CD4-positive, alpha-beta T cell treated with Interleukin-2 at 100 ng/mL for 4 hours (primary cell): ENCODE data around the gene ITGAL.

Experiments
- DNase-seq: peaks from one replicate; pipeline ENCODE4 v3.0.0-alpha.2; 2020; ENCODE audit warnings: low spot score

Gene ITGAL

GRCh38 chr16:30567160-30567990 lies 94.8 kb downstream of the ITGAL start:
- peak; percentile 72 for DNase-seq

DNA sequence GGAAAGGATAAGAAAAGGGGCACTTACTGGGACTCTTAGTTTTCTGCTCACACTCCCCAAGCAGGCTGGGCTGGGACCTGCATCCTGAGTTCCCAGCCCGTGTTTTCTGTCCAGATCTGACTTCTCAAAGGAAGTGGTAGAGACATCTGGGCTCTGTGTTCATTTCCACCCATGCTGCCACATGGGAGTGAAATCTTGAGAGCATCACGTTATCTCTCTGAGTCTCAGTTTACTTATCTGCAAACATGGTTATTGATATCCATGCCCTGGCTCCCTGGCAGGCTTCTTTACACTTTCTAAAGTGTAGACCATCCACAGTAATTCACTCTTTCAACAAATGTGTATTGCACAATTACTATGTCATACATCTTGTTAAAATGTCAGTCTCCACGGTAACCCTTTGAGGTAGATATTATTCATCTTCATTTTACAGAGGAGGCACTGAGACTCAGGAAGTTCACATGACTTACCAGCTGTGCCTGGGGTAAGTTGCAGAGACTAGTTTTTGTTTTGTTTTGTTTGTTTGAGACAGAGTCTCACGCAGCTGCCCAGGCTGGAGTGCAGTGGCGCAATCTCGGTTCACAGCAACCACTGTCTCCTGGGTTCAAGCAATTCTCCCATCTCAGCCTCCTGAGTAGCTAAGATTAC lies 95.6 kb downstream of the ITGAL start:
- DNase-seq = peak; percentile 82

- DNase-seq = no peak
Observed at GRCh38 chr16:30569281-30569680, 96.7 kb downstream of the ITGAL start.

DNA sequence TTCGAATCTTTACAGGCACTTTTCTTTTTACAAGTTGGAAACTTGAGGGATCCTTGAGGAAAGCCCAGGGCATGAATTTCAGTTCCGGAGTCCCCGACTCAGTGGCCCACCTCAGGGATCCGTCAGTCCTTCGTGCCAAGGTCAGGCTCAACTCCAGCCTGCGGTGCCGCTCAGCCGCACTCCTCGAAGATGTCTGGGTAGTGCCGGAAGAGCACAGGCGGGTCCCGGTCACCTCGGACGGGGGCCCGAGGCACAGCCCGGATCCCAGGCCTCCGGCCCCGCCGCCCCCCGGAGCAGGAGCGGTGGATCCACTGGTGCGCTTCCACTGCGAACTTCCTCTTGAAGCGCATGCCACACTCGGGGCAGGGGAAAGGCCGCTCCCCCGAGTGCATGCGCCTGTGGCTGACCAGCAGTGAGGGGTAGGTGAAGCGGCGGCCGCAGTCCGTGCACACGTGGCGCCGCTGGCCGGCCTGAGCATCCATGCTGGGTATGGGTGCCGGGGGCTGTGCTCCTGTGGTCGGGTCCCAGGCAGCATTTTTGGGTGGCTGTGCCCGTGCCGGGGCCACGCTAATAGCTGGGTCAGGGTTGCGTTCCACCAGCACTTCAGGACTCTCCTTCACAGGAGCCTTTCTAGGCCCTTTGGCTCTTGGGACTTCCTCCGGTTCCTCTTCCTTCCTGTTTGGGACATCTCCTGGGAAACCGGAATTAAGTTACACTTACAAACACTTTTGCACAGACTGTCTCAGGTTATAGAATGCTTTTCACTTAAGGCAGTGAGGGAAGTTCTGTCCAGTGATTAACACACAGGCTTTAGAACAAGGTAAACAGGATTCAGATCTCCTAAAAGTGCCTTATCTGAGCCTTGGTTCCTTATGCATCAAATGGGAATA lies 97.4 kb downstream of the ITGAL start:
- DNase-seq = no peak

GRCh38 chr16:30570636-30571444 lies 98.3 kb downstream of the ITGAL start:
- no peak for DNase-seq

DNA sequence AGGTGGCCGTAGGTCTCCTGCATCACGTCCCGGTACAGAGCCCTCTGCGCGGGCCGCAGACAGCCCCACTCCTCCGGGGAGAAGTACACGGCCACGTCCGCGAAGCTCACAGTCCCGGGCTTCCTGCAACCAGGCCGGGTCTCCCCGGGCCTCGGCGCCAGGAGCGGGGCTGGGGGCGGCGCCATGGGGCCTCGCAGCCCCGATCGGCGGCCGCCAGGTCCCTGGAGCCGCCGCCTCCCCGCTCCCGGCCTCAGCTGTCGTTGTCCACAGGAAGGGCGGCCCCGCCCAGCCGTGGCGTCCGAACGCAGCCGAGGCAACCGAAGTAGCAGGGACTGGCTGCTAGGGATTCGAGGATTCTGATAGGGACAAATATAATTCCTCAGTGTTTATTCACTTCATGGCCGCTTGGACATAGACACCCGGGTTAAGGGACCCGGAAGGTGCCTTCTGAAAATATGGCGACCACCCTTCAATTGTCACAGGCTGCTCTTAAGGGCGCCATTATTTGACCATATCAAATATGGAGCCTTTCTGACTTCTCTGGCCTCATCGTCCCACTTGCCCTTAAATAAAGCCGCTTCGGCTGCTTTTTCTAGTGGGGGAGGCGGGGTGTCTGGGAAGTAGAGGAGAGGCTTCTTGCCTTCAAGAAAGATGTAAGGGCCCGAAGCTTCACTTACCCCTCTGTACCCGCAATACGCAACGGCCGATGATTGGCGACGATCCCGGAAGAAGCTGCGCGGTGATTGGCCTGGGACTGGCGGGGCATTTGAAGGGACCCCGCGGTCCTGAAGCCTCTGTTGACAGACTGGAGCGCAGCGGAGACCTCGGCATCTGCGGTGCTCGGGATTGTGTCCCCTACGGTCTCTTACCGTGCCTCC lies 99.1 kb downstream of the ITGAL start, which contains the start of gene ZNF688:
Gene ZNF688 (minus strand): TSS at position 270 of the 878 bp plus-strand sequence. CDS start 85 bp downstream, at position 185.
- DNase-seq = peak; percentile 99
